GM19467 (cell line): ENCODE data around the gene ABI1.
"Not testable (repeated sequence)": the region's sequence is repeated elsewhere in the genome, so short reads cannot be mapped to it uniquely, and the experiment has no call there.

Experiments
- ATAC-seq: cut with Tn5 transposase; IDR thresholded peaks from one replicate; pipeline ENCODE4 v1.9.1; 2021; ENCODE audit warnings: mild to moderate bottlenecking, moderate library complexity; ENCODE audit not compliant: unreplicated experiment

ABI1 gene

DNA sequence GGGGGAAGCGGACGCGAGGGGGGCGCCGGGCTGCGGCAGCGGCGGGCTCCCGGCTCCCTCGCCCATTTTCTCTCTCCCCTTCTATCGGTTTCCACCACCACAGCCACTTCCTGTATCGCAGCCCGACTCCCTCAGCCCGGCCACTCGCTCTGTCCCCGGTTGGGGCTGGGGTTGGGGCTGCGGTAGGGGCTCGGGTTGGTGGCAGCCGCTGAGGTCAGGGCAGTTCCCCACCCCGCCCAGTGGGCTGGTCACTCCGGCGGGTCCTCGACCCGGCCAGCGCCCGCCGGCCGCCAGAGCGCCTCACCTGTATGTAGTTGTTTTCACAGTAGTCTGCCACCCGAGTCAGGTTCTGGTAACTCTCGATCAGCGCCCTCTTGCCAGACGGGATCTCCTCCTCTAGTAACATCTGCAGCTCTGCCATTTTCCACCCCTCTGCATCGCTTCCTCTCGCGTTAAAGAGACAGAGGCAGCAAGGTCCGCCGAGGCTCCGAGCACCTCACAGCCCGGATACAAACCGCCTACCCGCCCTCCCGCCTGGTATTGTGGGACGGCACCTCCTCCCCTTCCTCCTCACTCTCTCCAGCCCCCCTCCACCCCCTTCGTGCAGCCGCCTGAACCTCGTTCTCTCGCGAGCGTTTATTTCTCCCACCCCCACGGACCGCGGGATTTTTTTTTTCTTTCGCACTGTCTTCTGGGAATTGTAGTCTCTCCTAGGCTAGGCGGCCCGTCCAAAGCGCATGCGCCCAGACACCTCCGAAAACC lies at the start of gene ABI1:
Gene ABI1, minus strand, starts transcription at position 516 of the 762 bp plus-strand sequence. Its CDS starts 95 bp downstream, at position 421.
- ATAC-seq: peak; percentile 71

DNA sequence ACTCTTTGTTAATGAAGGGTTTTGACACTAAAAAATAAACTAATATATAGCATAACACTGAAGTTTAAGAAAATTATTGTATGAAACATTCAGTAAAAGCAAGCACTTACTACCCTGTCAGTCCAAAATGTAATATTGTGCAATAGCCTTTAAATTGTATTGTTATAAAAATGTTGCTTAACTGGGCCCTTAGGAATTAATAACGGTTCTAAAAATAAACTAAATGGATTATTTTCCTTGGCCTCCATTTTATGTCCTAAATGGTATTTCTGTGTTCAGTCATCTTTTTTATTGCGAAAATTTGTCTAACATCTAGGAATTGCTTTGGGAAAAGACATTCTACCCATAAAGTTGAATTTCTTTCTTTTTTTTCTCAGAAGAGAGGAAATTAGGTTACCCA lies 49.0 kb upstream of the ABI1 start:
- no peak for ATAC-seq

DNA sequence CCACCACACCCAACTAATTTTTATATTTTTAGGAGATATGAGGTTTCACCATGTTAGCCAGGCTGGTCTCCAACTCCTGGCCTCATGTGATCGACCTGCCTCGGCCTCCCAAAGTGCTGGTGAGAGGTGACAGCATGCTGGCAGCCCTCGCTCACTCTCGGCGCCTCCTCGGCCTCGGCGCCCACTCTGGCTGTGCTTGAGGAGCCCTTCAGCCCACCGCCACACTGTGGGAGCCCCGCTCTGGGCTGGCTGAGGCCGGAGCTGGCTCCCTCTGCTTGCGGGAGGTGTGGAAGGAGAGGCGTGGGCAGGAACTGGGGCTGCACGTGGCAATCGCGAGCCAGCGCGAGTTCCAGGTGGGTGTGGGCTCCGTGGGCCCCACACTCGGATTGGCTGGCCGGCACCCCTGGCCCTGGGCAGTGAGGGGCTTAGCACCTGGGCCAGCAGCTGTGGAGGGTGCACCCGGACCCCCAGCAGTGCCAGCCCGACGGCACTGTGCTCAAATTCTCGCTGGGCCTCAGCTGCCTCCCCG lies 44.6 kb upstream of the ABI1 start:
- not testable (repeated sequence) for ATAC-seq

DNA sequence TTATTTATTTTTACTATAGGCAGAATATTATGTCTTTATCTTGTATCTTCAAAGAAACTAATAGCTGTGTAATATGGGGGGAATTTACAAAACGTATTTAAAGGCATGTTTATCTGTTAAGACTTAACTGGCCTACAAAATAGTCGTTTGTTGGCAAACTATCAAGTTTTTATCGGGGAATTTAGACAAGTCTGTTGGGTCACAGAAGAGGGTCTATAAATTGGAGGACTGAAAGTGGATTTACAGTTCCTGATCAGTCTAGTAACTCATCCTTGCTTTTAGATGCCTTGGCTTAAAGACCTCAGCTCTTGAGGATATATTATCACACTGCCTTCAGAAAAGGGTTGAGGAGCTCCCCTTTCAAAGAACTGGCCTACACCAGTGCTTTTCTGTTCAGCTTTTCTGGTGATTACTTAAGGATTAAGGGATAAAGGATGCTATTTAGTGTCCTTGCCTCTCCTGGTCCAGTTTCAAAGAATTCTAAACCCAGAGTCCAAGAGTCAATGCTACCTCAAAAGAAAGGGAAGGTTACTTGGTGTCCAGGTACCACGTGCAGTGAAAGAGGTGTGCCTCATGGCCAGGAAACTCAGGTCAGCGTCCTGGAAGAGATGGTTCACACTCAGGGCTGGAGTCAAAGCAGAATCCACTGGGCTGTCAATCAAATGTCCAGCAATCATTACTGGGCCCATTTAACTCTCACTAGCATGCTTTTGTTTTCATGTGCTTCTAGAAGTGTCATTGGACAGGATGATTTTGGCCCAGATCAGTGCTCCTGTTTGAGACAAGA lies 42.9 kb upstream of the ABI1 start:
- no peak for ATAC-seq

DNA sequence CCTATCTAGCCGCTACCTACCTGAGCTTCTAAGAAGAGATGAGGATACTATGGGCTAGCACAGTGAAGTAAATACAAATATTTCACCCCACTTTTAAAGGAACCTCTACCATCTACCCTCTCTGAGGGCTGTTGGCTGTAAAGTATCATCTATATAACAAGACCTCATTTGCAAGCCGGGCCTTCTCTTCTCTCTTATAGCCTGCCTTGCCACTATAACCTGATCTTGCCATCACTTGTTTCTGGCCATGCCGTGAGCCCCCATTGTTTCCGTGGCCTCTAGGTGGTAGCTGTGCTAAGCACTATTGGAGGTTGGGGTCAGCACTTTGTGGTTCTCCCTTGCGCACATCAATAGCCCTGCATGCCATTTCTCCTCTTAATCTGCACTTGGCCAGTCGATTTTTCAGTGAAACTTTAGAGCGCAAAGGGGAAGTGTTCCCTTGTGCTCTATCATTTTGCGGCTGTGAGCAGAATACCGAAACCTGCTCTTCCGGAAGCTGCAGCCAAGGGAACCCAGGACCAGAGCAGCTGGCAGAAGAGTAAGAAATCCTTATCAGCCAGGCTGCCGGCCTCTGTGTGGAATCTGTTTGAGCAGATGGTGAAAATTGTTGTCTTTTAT lies 31.7 kb upstream of the ABI1 start:
- not testable (repeated sequence) for ATAC-seq

DNA sequence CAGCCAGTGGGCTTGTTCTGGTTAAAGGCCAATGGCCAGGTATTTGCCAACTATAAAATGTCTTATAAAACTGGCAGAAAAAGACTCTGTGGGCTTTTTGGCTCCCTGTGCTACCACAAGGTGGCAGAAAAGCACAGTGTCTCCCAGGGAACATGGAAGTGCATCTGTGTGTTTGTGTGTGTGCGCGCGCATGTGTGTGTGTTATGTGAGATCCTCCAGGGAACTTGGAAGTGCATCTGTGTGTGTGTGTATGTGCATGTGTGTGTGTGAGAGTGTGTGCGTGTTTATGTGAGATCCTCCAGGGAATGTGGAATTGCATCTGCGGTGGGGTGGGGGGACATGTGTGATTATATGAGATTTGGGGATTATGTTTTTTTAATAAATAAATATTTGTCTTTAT lies 30.2 kb upstream of the ABI1 start:
- ATAC-seq: no peak

DNA sequence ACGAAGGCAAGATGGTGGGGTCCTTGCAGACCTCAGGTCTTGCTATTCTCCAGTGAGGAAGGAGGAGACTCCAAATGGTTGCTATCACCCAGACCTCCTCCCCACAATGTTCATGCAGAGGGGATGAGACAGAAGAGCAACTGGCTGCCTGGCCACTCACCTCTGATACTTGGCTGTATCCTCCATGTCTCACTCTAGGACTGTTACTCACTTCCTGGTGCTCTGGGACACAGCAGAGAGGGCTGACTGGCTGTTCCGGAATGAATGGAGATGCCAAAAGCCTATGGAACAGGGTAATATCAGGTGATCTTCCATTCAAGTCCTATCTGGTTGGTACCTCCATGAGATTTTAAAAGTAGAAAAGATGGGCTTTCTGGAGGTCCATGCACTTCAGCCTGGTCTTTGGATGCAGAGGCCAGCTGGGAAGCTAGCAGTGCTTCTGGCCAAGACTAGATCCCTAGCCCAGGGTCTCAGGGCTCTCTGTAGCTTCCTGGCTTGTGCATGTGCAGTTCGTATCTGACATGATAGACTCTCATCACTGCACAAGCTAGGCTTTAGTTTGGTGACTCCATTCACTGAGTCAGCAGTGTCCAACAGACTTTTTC lies 27.0 kb upstream of the ABI1 start:
- ATAC-seq: no peak

DNA sequence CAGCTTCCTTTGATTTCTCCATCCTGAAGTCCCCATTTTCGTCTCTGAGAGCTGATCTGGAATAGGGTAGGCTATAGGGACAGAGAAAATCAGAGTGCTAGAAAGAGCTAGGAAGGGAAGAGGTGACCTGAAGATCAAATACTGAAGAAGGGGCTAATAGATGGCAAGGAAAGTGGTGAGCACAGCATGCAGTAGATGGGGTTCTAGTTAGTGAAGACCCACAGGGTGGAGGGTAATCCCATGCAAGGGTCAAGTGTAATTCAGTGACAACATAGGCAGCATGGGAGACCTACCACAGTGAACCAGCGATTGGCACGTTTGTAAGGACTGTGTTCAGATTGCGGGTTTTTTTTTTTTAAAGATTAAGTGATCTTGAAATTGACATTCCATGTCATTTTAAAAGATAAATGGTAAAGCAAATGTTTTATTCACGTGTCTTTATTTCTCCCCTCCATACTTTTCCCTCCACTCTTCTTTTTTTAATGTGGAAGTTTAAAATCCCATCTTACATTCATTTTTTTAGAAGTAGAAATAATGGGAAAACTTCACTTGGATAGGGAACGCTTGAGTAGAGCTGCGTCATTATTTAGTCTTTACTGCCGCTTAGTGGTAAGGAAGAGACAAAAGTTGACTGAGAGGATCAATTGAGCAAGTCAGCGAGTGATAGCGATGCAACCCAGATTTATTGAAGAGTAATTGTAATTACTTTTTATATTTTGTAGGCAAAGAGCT lies 21.0 kb upstream of the ABI1 start:
- peak; percentile 71 for ATAC-seq

DNA sequence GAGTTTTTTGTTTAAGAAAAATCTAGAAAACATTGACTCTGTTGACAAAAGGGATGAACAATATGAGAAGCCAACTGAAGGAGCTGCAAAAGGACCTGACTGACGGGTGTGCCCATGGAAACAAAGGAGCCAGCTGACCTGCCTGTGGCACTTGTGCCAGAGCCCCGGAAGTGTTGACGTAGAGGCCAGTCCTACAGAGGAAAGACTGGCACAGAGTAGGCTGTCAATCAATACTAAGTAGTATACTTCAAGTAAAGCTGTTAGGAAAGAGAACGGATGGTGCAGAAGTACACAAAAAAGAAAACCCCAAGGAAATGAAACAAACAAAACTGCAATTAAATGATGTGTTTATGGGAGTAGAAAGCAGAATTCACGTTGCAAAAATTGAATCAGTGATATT lies 19.0 kb upstream of the ABI1 start:
- ATAC-seq: no peak

DNA sequence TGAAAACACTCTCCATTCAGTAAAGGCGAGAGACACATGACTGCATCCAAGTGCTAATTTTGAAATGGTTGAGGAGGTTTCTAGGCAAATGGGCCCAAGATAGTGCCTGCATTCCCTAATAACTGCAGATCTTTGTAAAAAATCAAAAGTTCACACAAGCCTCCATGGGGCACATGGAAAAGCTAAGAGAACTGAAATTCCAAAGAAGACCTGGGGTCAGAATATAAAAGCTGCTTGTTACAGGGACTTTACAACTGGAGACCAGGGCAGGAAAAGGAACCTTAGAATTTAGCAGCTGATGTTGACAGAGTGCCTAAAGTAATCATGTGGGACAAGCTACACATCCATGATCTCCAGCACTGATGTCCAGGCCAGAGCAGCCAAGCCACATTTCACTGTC lies 10.0 kb upstream of the ABI1 start:
- ATAC-seq: no peak

DNA sequence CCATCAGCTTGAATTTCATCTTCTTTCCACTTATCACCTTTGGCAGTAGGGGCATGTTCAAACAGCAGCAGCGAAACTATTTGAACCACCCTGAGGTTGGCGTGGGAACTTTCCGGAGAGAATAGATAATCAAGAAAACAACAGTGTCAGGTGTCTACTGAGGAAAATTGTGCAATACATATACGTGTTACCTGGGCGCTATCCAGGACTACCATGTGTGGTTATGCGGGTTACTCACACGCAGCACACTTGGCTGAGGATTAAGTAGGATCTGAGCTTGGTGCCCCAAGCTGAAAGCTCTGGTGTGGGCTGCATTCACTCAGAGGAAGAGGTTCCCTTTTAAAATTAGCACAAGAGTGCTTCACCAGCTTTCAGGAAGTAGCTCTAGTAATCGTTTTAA lies 8.8 kb upstream of the ABI1 start:
- ATAC-seq: no peak

DNA sequence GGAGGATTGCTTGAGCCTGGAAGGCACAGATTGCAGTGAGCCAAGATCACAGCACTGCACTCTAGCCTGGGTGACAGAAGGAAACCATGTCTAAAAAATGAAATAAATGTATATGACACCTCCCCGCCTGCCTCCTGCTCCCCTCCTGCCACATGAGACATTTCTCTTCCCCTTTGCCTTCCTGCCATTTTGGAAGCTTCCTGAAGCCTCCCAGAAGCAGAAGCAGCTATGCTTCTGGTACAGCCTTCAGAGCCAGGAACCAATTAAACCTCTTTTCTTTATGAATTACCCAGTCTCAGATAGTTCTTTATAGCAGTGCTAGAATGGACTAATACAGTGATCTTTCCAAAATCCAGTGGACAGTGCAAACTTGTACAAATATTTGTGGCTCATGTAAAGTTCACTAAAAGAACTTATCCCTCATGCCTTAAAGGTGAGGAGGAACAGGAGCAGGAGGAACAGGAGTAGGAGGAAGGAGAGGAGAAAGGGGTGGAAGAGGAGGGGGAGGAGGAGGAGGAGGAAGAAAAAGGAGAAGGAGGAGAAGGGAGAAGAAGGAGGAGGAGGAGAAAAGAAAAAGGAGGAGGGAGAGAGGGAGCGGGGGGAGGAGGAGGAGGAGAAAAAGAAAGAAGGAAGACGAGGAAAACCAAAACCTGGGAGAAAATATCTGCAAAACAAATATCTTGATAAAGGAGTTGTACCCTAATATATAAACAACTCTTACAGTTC lies 2.8 kb upstream of the ABI1 start:
- no peak for ATAC-seq

DNA sequence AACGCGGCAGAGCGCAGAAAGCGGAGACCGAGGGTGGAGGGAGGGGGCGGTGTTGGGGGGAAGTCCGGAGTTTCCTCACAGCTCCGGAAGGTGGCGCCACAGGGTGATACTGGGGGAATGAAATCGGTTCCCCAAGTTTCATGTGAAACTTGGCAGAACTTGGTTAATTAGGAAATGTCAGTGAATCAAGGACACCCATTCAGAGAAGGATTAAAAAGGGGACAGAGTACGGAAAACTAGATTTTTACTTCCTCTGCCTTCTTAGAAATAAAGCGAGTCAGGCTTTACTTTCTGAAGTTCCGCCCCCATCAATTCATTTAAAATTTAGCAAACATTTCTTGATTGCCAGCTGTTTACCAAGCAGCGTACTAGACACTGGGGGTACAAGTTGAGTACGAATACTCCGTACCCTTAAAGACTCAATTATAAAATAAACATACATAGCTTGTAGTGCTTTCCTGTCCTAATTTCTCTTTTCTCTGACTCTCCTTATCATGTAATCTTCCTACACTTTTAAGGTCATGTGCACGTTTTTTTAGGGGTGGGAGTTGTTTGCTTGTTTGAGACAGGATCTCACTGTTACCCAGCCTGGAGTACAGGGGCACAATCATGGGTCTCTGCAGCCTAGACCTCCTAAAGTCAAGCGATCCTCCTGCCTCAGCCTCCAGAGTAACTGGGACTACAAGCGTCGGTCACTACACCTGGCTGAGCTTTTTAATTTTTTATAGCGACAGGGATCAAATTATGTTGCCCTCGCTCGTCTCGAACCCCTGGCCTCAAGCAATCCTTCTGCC lies 644 bp upstream of the ABI1 start:
- no peak for ATAC-seq

DNA sequence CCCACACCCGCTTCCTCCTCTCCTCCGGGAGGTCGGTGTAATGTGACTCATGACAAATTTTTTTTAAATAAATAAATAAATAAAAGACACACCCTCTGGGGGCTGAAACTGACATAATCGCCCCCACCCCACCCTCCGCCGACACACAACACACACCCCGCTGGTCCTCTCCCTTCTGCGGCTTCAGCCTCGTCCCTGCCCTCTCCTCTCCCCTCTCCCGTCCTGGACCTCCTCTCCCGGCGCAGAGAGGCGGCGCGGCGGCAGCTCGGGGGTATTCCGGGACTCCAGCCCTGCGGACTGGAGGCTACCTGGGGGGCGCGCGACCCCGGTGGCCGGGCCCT lies 686 bp downstream of the ABI1 start:
- peak; percentile 9 for ATAC-seq

DNA sequence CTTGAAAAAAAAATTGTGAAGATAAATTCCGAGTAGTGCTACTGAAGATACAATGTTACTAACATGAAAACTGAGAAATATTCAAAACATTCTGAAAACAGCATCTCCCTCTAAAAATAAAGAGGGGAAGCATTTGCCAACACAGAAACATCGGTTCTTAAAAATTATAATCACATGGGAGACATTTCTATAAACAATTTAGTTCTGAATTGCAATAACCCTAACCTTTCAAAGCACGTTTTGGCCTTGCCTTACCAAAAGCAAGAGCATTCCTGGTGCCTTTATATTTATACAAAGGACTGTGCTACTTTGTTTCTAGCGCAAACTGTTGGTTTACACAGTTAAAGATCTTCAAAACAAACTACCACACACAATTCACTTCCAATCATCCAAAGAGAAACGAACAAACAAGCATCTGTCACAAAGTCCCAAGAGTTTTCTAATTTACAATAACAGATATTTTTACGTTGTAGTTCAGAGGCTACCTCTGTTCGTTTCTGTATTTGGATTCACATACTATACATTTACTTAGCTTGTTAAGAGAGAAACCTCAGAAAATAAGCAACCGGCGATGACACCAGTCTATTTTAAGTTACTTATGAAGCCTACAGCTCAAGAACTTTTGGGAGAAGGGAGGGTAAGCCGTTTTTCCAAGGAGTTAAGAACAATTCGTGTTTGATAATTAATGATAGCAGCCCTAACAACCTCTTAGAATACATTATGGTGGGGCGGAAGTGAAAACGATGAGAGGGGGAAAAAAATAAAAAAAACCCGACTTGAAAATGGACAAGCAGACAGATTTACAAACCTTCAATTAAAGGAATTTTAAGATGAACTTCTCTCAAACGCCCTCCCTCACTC lies 1.3 kb downstream of the ABI1 start:
- ATAC-seq: no peak

DNA sequence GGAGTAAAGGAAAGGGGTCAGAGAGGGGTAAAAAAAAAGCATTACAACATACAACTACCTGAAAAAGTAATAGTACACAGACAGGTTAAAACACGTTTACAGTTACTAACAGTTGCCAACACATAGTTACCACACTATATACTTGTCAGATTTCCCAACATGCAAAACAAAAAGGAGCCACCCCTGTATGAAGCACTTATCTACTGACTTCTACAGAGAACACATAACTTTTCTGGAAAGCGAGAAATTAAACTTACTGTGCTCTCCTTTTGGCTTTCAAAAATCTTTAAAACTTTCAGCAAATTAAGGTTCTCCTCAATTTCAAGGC lies 2.1 kb downstream of the ABI1 start:
- ATAC-seq: no peak

DNA sequence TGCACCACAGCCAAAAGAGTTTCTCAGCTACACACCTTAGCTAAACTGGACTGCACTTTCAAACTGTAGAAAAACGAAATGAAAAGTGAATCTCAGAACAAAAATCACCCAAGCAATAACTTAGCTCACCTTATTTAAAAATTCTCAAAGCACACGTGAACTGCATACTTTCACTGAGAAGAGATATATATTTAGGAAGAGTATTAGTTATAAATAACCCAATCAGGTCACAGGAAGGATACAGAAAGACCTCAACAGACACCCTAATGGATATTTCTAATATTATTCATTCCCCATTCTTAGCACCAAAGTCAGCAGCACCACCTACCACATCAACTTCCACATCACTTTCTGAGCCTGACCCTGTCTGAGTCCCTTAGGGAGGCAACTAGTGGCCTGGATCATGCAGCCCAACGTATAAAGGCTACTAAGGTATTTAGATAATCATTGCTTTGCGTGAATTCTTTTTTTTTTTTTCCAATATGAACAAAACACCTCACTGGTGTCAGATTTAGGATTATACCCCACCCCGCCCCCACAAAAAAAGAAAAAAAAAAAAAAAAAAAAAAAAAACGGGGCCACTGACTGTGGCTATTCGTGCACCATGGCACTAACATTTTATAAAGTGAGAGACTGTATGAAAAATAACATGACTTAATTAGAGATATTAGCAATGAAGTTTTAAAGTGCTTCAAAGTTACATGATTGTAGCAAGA lies 2.6 kb downstream of the ABI1 start:
- peak; percentile 33 for ATAC-seq

DNA sequence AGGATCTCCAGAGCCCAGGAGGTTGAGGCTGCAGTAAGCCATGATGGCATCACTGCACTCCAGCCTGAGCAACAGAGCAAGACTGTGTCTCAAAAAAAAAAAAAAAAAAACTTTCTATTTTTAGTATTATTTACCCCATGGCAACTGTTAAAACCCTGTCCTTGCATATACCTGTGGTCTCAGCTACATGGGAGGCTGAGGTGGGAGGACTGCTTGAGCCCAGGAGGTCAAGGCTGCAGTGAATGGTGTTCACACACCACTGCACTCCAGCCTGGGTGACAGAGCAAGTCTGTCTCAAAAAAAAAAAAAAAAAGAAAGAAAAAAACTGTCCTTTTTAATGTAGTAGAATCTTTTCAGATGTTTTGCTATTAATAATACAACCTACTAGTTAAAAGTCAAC lies 3.2 kb downstream of the ABI1 start:
- peak; percentile 5 for ATAC-seq
